Trophoblast cell (in vitro differentiated cells and primary cell): ENCODE results near the gene ADARB2.
"Not testable (repeated sequence)": the region's sequence is repeated elsewhere in the genome, so short reads cannot be mapped to it uniquely, and the experiment has no call there.

Source experiments
- DNase-seq, 2 donors: peaks; one replicate each; pipeline ENCODE4 v3.0.0-alpha.2; 2016
- H2AFZ ChIP-seq: 2 replicates; pipeline ENCODE4 v1.6.1; 2013; ENCODE audit warnings: low read length, moderate library complexity, mild to moderate bottlenecking; ENCODE audit not compliant: insufficient read depth, poor library complexity
- H2AK5ac ChIP-seq: 2 replicates; pipeline ENCODE4 v1.6.1; 2013; ENCODE audit warnings: mild to moderate bottlenecking, low read length
- H2BK120ac ChIP-seq: 2 replicates; pipeline ENCODE4 v1.6.1; 2013; ENCODE audit warnings: low read length, mild to moderate bottlenecking, moderate library complexity; ENCODE audit not compliant: insufficient read depth, poor library complexity
- H2BK12ac ChIP-seq: 2 replicates; pipeline ENCODE4 v1.6.1; 2013; ENCODE audit warnings: mild to moderate bottlenecking, low read length, moderate library complexity
- H2BK5ac ChIP-seq: 2 replicates; pipeline ENCODE4 v1.6.1; 2013; ENCODE audit warnings: low read length, low read depth, moderate library complexity, mild to moderate bottlenecking; ENCODE audit not compliant: poor library complexity
- H3K14ac ChIP-seq: 2 replicates; pipeline ENCODE4 v1.6.1; 2013; ENCODE audit warnings: mild to moderate bottlenecking, low read length
- H3K18ac ChIP-seq: 2 replicates; pipeline ENCODE4 v1.6.1; 2013; ENCODE audit warnings: mild to moderate bottlenecking, low read length
- H3K23ac ChIP-seq: 2 replicates; pipeline ENCODE4 v1.6.1; 2013; ENCODE audit warnings: low read length
- H3K27ac ChIP-seq: 2 replicates; pipeline ENCODE4 v1.5.1; 2013; ENCODE audit warnings: low read depth, mild to moderate bottlenecking, inconsistent platforms, low read length, moderate library complexity
- H3K27me3 ChIP-seq: 2 replicates; pipeline ENCODE4 v1.6.1; 2013; ENCODE audit warnings: inconsistent platforms, mild to moderate bottlenecking, low read length, moderate library complexity; ENCODE audit not compliant: insufficient read depth
- H3K36me3 ChIP-seq, 2 experiments: 1 replicate in 1 of 2; 2 replicates in 1 of 2; pipeline ENCODE4 v1.6.1; 2013; ENCODE audit warnings: low read length in 2 of 2, mild to moderate bottlenecking in 2 of 2, moderate library complexity in 1 of 2; ENCODE audit not compliant: insufficient read depth in 2 of 2, control insufficient read depth in 1 of 2
- H3K4ac ChIP-seq: 2 replicates; pipeline ENCODE4 v1.6.1; 2013; ENCODE audit warnings: low read depth, mild to moderate bottlenecking, low read length, moderate library complexity
- H3K4me1 ChIP-seq, 2 experiments: 1 replicate in 1 of 2; 2 replicates in 1 of 2; pipeline ENCODE4 v1.6.1; 2013; ENCODE audit warnings: low read length in 2 of 2, mild to moderate bottlenecking in 2 of 2, moderate library complexity in 1 of 2; ENCODE audit not compliant: insufficient read depth in 2 of 2, control insufficient read depth in 1 of 2
- H3K4me2 ChIP-seq: 2 replicates; pipeline ENCODE4 v1.6.1; 2013; ENCODE audit warnings: inconsistent platforms, mild to moderate bottlenecking, low read length, moderate library complexity
- H3K4me3 ChIP-seq: 2 replicates; pipeline ENCODE4 v1.5.1; 2013; ENCODE audit warnings: mild to moderate bottlenecking, low read depth, low read length, inconsistent platforms
- H3K79me1 ChIP-seq: one replicate; pipeline ENCODE4 v1.6.1; 2013; ENCODE audit warnings: low read length
- H3K79me2 ChIP-seq: 2 replicates; pipeline ENCODE4 v1.6.1; 2013; ENCODE audit warnings: low read length, mild to moderate bottlenecking; ENCODE audit not compliant: control insufficient read depth, insufficient read depth, poor library complexity
- H3K9ac ChIP-seq: 2 replicates; pipeline ENCODE4 v1.6.1; 2013; ENCODE audit warnings: mild to moderate bottlenecking, low read length
- H3K9me3 ChIP-seq: 2 replicates; pipeline ENCODE4 v1.6.1; 2013; ENCODE audit warnings: low read depth, mild to moderate bottlenecking, control low read depth, inconsistent platforms, low read length; ENCODE audit not compliant: insufficient read depth
- H4K12ac ChIP-seq: 2 replicates; pipeline ENCODE4 v1.6.1; 2013; ENCODE audit warnings: low read depth, mild to moderate bottlenecking, low read length, moderate library complexity
- H4K8ac ChIP-seq: 2 replicates; pipeline ENCODE4 v1.6.1; 2013; ENCODE audit warnings: low read depth, mild to moderate bottlenecking, low read length, moderate library complexity
- H4K91ac ChIP-seq: one replicate; pipeline ENCODE4 v1.6.1; 2013; ENCODE audit warnings: low read depth, mild to moderate bottlenecking, low read length, moderate library complexity
- WGBS: extraction: QIAGEN DNeasy Blood & Tissue Kit; methylation state at CpG from one replicate; pipeline ENCODE4 v1.1.7; 2013; ENCODE audit warnings: missing lambda C conversion rate; ENCODE audit not compliant: insufficient read length, insufficient coverage; ENCODE audit errors: extremely low coverage; 5-methylcytosine and 5-hydroxymethylcytosine counted together

ADARB2 gene

DNA sequence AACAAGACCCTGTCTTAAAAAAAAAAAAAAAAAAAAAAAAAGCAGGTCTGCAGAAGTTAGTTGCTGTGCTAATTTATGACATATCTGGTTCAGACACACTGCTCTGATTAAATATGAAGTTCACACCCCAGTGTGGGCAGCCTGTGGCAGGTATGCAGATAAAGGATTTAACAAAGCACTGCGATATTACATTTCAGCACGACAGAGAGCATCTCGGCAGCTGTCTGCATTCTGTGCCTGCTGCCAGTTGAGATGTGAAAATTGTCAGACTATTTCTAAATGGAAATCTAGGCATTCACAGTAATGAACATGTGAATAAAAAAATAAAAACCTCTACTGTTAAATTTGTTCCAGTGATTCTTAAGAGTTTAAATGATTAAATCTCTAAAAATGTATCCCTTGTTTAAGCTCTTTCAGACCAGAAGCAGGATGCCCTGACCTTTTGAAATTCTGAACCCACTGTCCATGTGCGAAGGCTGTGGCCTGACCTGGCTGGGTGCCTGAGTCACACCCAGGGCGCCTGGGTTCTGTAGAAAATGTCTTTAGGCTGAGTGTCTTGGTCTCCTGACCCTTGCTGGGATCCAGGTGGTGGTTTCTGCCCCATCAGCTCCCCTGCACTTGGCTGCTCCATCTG, 408.2 kb downstream of the ADARB2 start:
- Histone ChIP-seq H3K4me1 (no peaks in the 10 kb centered on the region), H3K4me3 (no peak overlapping the region), H3K27ac (no peak overlapping the region), H3K23ac (no peak overlapping the region), H2AFZ (no peak overlapping the region), H4K91ac (no peak overlapping the region), H3K4ac (no peak overlapping the region), H3K14ac (no peak overlapping the region), H3K9me3 (peaks cover 1% of the 10 kb centered on the region), H3K9ac (no peak overlapping the region), H3K36me3 (no peaks in the 10 kb centered on the region), H3K79me1 (no peaks in the 10 kb centered on the region), H4K8ac (no peak overlapping the region), H2BK12ac (no peak overlapping the region), H4K12ac (no peak overlapping the region), H2BK5ac (no peak overlapping the region), H3K4me2 (no peak overlapping the region), H2BK120ac (no peak overlapping the region), H2AK5ac (no peak overlapping the region), H3K18ac (no peak overlapping the region), H3K79me2 (no peaks in the 10 kb centered on the region), H3K27me3 (no peaks in the 10 kb centered on the region)
- no peak for DNase-seq
- no CpG with 5 or more reads among the region's 5 CpGs for WGBS

DNA sequence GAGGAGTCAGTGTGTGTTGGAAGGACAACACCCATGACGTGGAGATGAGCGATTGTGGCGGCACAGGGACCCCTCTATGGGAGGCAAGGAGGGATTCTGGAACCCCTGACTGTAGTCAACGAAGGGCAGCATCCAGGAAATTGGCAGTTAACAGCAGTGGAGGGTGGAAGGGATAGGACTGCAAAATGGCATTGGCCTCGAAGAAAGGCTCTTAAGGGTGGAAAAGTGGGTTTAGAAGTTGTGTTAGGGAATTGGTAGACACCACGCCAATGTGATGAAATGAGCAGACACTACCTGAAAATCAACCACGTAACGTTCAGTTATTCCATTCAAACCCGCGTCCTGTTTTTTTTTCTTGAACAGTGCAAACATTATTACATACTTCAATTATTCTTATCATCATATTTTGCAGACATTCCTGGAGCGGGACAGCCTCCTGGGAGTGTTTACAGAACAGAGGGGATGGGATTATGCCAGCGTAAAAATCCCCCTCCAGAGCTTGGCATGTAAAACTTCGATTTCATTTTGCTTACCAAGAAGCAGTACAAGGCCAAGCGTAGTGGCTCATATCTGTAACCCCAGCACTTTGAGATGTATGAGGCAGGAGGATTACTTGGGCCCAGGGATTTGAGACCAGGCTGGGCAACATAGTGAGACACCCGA, 409.0 kb downstream of the ADARB2 start:
- Histone ChIP-seq H3K27ac (no peak overlapping the region), H3K4ac (no peak overlapping the region), H3K14ac (no peak overlapping the region), H2AK5ac (no peak overlapping the region), H4K12ac (no peak overlapping the region), H3K36me3 (no peaks in the 10 kb centered on the region), H3K9ac (no peak overlapping the region), H2BK12ac (no peak overlapping the region), H3K27me3 (no peaks in the 10 kb centered on the region), H4K8ac (no peak overlapping the region), H3K4me1 (no peaks in the 10 kb centered on the region), H4K91ac (no peak overlapping the region), H3K23ac (no peak overlapping the region), H2BK120ac (no peak overlapping the region), H3K79me1 (no peaks in the 10 kb centered on the region), H3K9me3 (peaks cover 1% of the 10 kb centered on the region), H3K4me2 (no peak overlapping the region), H2BK5ac (no peak overlapping the region), H3K18ac (no peak overlapping the region), H2AFZ (no peak overlapping the region), H3K79me2 (no peaks in the 10 kb centered on the region), H3K4me3 (no peak overlapping the region)
- 100% methylated on average over 2 of the region's 15 CpGs for WGBS
- no peak for DNase-seq

DNA sequence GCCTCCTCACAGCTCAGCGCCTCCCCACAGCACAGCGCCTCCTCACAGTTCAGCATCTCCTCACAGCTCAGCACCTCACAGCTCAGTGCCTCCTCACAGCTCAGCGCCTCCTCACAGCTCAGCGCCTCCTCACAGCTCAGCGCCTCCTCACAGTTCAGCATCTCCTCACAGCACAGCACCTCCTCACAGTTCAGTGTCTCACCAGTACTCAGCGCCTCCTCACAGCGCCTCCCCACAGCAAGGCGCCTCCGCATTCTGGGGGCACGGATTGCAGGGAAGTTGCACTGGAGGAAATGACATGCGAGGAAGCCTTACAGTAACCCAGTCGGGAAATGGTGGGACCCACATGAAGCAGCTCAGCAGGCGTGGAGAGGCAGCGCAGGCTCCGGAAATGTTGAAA, 409.6 kb downstream of the ADARB2 start:
- H3K27me3 ChIP-seq = no peaks in the 10 kb centered on the region
- H3K79me2 ChIP-seq = no peaks in the 10 kb centered on the region
- H2AFZ ChIP-seq = no peak overlapping the region
- no peak overlapping the region for H3K18ac ChIP-seq
- H4K8ac ChIP-seq = no peak overlapping the region
- no peak overlapping the region for H3K4ac ChIP-seq
- H4K12ac ChIP-seq = no peak overlapping the region
- no peaks in the 10 kb centered on the region for H3K36me3 ChIP-seq
- H3K4me3 ChIP-seq = no peak overlapping the region
- no peaks in the 10 kb centered on the region for H3K4me1 ChIP-seq
- no peak overlapping the region for H2BK5ac ChIP-seq
- peaks cover 1% of the 10 kb centered on the region for H3K9me3 ChIP-seq
- H3K27ac ChIP-seq = no peak overlapping the region
- H3K23ac ChIP-seq = no peak overlapping the region
- no peak for DNase-seq
- H3K9ac ChIP-seq = no peak overlapping the region
- no peak overlapping the region for H3K4me2 ChIP-seq
- WGBS = no CpG with 5 or more reads among the region's 15 CpGs
- H3K79me1 ChIP-seq = no peaks in the 10 kb centered on the region
- H3K14ac ChIP-seq = no peak overlapping the region
- H2BK12ac ChIP-seq = no peak overlapping the region
- no peak overlapping the region for H2AK5ac ChIP-seq
- no peak overlapping the region for H4K91ac ChIP-seq
- no peak overlapping the region for H2BK120ac ChIP-seq

DNA sequence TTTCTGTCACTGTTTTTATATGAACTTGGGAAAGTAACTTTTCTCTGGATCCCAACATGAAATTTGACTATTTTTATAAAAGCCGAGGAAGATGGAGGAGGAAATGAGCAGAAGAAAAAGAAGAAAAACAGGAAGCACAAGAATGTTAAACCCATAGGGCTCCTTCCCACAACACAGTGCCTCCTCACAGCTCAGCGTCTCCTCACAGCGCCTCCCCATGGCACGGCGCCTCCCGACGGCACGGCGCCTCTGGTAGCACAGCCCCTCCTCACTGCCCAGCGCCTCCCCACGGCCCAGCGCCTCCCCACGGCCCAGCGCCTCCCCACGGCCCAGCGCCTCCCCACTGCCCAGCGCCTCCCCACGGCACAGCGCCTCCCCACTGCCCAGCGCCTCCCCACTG, 410.8 kb downstream of the ADARB2 start:
- not testable (repeated sequence) for H4K12ac ChIP-seq, H3K79me2 ChIP-seq, H3K27ac ChIP-seq, H2AFZ ChIP-seq, H3K9me3 ChIP-seq, H3K4me2 ChIP-seq, H3K36me3 ChIP-seq, H3K4me3 ChIP-seq, DNase-seq, H3K4me1 ChIP-seq, H4K8ac ChIP-seq, H3K4ac ChIP-seq, H4K91ac ChIP-seq, H3K27me3 ChIP-seq, H2BK5ac ChIP-seq, H3K9ac ChIP-seq, H3K79me1 ChIP-seq, H2BK12ac ChIP-seq, H2AK5ac ChIP-seq, H3K14ac ChIP-seq, H3K18ac ChIP-seq, H3K23ac ChIP-seq, H2BK120ac ChIP-seq
- no CpG with 5 or more reads among the region's 20 CpGs for WGBS
